WTC11 (cell line): ENCODE measurements around the gene TES.

Experiments used
- CTCF ChIP-seq: fragments of 200-600 bp; IDR thresholded peaks from 2 replicates; pipeline ENCODE4 v1.8.0; 2022; ENCODE audit warnings: antibody characterized with exemption
- NR3C1 ChIP-seq: sonication (generic); formaldehyde crosslinking; conservative IDR thresholded peaks from 2 replicates; pipeline ENCODE4 v1.8.1; 2023; ENCODE audit warnings: low read depth, mild to moderate bottlenecking, missing genetic modification reagents
- USF2 ChIP-seq: sonication (generic); formaldehyde crosslinking; IDR thresholded peaks from 2 replicates; pipeline ENCODE4 v1.8.1; 2023; ENCODE audit warnings: mild to moderate bottlenecking, missing genetic modification reagents, moderate library complexity
- ZNF121 ChIP-seq: sonication (generic); formaldehyde crosslinking; IDR thresholded peaks from 2 replicates; pipeline ENCODE4 v1.8.0; 2023; ENCODE audit warnings: missing genetic modification reagents

GRCh38 chr7:116219288-116219687 is 8.9 kb downstream of the TES start:
- TF ChIP-seq CTCF (no peak), NR3C1 (CRISPR knock-in tag) (no peak), ZNF121 (CRISPR knock-in tag) (no peak), USF2 (CRISPR knock-in tag) (no peak)
